GM23338 (cell line): Measurements from ENCODE around the gene CELA2A.

ENCODE experiments used
- CREB1 ChIP-seq: fragments of 250-450 bp; sonication (Bioruptor Pico); IDR thresholded peaks from 2 replicates; pipeline ENCODE4 v1.5.0; 2020; ENCODE audit warnings: low read depth, mild to moderate bottlenecking, moderate library complexity
- CTCF ChIP-seq, 2 experiments: fragments of 200-600 bp in 1 of 2; sonication (generic) in 1 of 2; conservative IDR thresholded peaks; 2 replicates each; pipeline versions ENCODE4 v1.5.1 to v1.6.1; 2016 to 2017; ENCODE audit warnings: antibody characterized with exemption in 2 of 2, low read depth in 2 of 2, mild to moderate bottlenecking in 2 of 2, moderate library complexity in 1 of 2
- ETS1 ChIP-seq: IDR thresholded peaks from 2 replicates; pipeline ENCODE4 v1.6.1; 2016; ENCODE audit warnings: antibody characterized with exemption
- EZH2 ChIP-seq: fragments of 200-600 bp; sonication (generic); IDR thresholded peaks from one replicate; pipeline ENCODE4 v1.8.0; 2017; ENCODE audit warnings: antibody characterized with exemption, mild to moderate bottlenecking, low read depth; ENCODE audit not compliant: unreplicated experiment
- EZH2phosphoT487 ChIP-seq: fragments of 200-600 bp; sonication (generic); IDR thresholded peaks from one replicate; pipeline ENCODE4 v1.8.1; 2018; ENCODE audit warnings: antibody characterized with exemption; ENCODE audit not compliant: unreplicated experiment
- JUNB ChIP-seq: IDR thresholded peaks from one replicate; pipeline ENCODE4 v1.6.1; 2016; ENCODE audit warnings: antibody characterized with exemption; ENCODE audit not compliant: unreplicated experiment
- NANOG ChIP-seq: IDR thresholded peaks from 2 replicates; pipeline ENCODE4 v1.6.1; 2016; ENCODE audit warnings: antibody characterized with exemption, borderline replicate concordance
- POLR2AphosphoS5 ChIP-seq: IDR thresholded peaks from 2 replicates; pipeline ENCODE4 v1.6.1; 2016; ENCODE audit warnings: antibody characterized with exemption, low read depth
- REST ChIP-seq: IDR thresholded peaks from one replicate; pipeline ENCODE4 v1.6.1; 2018; ENCODE audit warnings: antibody characterized with exemption; ENCODE audit not compliant: unreplicated experiment
- STAT1 ChIP-seq: IDR thresholded peaks from one replicate; pipeline ENCODE4 v1.6.1; 2016; ENCODE audit warnings: antibody characterized with exemption; ENCODE audit not compliant: unreplicated experiment
- ZNF114 ChIP-seq: fragments of 250-450 bp; sonication (Bioruptor Pico); IDR thresholded peaks from 2 replicates; pipeline ENCODE4 v1.5.0; 2020; ENCODE audit warnings: mild to moderate bottlenecking, moderate library complexity
- ZNF331 ChIP-seq: fragments of 250-450 bp; sonication (Bioruptor Pico); IDR thresholded peaks from 2 replicates; pipeline ENCODE4 v1.5.0; 2020; ENCODE audit warnings: low read depth, mild to moderate bottlenecking, moderate library complexity
- ZNF462 ChIP-seq: fragments of 250-450 bp; sonication (Bioruptor Pico); IDR thresholded peaks from 2 replicates; pipeline ENCODE4 v1.5.0; 2020; ENCODE audit warnings: mild to moderate bottlenecking, moderate library complexity

GRCh38 chr1:15410884-15411245 is 45.7 kb upstream of the CELA2A start:
- TF ChIP-seq CTCF (conservative IDR thresholded peaks at IDR 0.05; ENCODE audit: low read depth in 2 of 2) (no peak), POLR2AphosphoS5 (no peak), REST (no peak), EZH2 (no peak), ETS1 (no peak), ZNF114 (CRISPR knock-in tag) (no peak), ZNF462 (CRISPR knock-in tag) (no peak), JUNB (no peak), EZH2phosphoT487 (no peak), CREB1 (CRISPR knock-in tag) (no peak), STAT1 (no peak), NANOG (no peak), ZNF331 (CRISPR knock-in tag) (no peak)
